ENCODE results near the gene C1orf116.
A peak's percentile ranks its signal among the peaks of the same experiment; 100 is the strongest.

Gene C1orf116

DNA sequence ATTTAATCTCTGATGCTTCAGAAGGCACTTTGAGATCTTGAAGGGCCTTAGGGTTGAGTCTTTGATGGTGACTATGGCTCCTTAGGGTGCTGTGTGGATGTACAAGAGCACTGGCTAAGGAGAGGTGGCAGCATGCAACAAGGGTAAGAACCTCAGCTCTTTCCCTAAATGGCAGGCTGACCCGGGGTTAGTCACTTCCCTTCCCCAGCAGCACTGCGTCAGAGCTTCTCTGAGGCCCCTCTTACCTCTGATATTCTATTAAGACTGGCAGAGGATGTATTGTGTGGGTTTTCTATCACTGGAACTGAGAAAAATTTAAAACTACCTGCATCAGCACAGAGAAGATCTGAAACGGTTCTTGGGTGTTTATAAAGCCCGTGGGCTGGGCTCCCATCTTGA lies 11.8 kb downstream of the C1orf116 start:
- no peak for DNase-seq (ENCODE audit: low read depth in 3 of 3, low spot score in 1 of 3)

DNA sequence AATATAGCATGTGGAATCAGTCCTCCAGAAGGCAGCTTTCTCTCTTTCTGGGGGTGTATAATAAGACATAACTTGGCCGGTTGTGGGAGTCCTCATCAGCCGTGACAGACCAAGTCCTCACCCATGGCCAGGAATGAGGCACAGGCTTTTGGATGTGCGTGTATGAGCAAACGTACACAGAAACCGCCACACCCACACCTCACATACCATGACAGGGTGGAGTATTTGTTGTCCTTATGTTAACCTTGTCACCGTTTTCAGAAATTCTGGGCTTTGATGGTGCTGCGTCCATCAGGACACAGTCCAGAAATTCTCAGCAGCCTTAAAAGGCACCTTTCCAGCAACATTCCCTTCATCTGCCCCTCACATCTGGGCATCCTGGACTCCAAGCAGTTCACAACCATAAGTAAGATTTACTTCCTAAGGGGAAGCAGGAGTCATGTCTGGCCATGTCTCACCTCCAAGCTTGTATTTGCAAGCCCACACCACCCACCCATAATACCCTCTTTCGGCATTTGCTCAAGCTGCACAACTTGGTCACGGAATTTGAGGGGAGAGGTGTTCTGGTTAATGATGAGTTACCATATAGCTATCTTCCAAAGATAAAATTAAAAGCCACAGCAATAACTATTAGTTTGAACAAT lies 12.4 kb downstream of the C1orf116 start:
- no peak for DNase-seq (ENCODE audit: low read depth in 3 of 3, low spot score in 1 of 3)

- no peak for DNase-seq (ENCODE audit: low read depth in 3 of 3, low spot score in 1 of 3)
Observed at GRCh38 chr1:207019661-207020060, 12.9 kb downstream of the C1orf116 start.

GRCh38 chr1:207019161-207019560 lies 13.4 kb downstream of the C1orf116 start:
- no peak for DNase-seq (ENCODE audit: low read depth in 3 of 3, low spot score in 1 of 3)

- no peak for DNase-seq (ENCODE audit: low read depth in 3 of 3, low spot score in 1 of 3)
Observed at GRCh38 chr1:207018707-207019106, 13.8 kb downstream of the C1orf116 start.

GRCh38 chr1:207017615-207018559 lies 14.7 kb downstream of the C1orf116 start:
- DNase-seq (ENCODE audit: low read depth in 3 of 3, low spot score in 1 of 3): no peak

GRCh38 chr1:207015791-207016190 lies 16.8 kb downstream of the C1orf116 start:
- no peak for DNase-seq (ENCODE audit: low read depth in 3 of 3, low spot score in 1 of 3)

DNA sequence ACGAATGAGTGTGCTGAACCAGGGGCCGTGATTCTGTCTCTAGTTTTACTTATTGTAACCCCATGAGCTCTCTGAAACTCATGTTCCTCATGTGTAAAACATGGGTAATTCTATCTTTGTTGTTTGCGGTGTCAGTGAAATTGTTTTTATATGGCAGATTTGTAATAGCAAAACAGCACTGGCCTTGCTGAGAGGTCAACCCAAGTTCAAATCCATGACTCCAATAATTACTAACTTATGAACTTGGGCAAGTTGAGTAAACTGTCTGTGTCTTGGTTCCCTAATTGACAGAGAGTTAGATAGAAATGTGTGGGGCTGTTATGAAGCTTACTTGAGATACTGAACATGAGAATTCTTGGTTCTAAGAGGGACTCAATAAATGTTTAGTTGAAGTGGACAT lies 17.8 kb downstream of the C1orf116 start:
- no peak for DNase-seq (ENCODE audit: low read depth in 3 of 3, low spot score in 1 of 3)

- DNase-seq (ENCODE audit: low read depth in 3 of 3, low spot score in 1 of 3): no peak
Observed at GRCh38 chr1:207013321-207014085, 19.1 kb downstream of the C1orf116 start.

GRCh38 chr1:207010726-207011125 lies 21.8 kb downstream of the C1orf116 start:
- no peak for DNase-seq (ENCODE audit: low read depth in 3 of 3, low spot score in 1 of 3)

- no peak for DNase-seq (ENCODE audit: low read depth in 3 of 3, low spot score in 1 of 3)
Observed at GRCh38 chr1:207009945-207010344, 22.6 kb downstream of the C1orf116 start.

DNA sequence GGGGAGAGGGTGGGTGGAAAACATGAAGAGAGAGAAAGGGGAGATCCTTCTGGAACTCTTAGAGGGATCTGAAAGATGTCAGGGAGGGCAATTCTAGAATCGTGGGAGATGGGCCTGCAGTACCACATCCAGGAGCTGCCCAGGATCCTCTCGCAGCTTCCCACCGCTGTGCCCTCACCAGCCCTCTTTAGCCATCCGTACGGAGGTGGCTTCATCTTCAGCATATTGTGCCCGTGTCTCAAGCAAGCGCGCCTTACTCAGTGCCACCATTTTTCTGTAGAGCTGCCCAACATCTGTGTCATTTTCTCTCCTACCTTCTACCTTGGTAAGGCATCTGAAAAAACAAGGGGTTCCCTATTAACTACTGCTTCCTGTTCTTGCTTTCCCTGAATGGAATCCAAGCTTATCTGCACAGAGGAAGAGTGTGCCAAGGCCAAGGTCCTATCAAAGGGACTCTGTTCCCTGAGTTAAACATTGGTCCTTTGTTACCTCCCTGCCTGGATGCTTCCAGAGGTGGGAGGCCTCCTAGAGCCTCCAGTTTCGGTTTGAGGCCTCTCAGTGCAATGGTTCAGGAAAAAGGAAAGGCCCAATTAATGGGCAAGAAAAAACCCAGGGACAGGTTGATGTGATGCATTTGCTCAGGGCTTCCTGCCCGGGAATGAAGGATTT lies 23.2 kb downstream of the C1orf116 start:
- no peak for DNase-seq (ENCODE audit: low read depth in 3 of 3, low spot score in 1 of 3)

DNA sequence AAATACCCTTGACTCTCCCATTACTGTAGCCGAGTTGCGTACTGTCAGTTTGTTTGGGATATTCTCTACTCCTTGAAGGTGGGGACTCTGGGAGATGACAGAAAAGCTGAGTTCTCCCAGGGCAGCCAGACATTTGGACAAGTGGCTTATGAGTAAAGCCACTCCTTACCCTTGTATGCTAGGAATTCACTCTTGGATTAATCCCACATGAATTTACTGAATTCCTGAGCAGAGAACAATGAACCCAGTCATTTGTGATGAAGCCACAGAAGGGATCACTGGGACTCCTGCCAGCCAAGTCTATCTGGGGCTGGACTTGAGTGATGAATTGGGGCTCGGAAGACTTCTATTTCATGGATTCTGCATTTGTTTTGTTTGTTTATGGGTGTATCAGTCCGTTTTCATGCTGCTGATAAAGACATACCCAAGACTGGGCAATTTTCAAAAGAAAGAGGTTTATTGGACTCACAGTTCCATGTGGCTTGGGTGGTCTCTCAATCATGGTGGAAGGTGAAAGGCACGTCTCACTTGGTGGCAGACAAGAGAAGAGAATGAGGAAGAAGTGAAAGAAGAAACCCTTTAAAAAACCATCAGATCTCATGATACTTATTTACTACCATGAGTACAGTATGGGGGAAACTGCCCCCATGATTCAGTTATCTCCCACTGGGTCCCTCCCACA lies 25.1 kb downstream of the C1orf116 start:
- DNase-seq (ENCODE audit: low read depth in 3 of 3, low spot score in 1 of 3): no peak

GRCh38 chr1:207006914-207007313 lies 25.6 kb downstream of the C1orf116 start:
- no peak for DNase-seq (ENCODE audit: low read depth in 3 of 3, low spot score in 1 of 3)

- no peak for DNase-seq (ENCODE audit: low read depth in 3 of 3, low spot score in 1 of 3)
Observed at GRCh38 chr1:207006083-207006482, 26.5 kb downstream of the C1orf116 start.

DNA sequence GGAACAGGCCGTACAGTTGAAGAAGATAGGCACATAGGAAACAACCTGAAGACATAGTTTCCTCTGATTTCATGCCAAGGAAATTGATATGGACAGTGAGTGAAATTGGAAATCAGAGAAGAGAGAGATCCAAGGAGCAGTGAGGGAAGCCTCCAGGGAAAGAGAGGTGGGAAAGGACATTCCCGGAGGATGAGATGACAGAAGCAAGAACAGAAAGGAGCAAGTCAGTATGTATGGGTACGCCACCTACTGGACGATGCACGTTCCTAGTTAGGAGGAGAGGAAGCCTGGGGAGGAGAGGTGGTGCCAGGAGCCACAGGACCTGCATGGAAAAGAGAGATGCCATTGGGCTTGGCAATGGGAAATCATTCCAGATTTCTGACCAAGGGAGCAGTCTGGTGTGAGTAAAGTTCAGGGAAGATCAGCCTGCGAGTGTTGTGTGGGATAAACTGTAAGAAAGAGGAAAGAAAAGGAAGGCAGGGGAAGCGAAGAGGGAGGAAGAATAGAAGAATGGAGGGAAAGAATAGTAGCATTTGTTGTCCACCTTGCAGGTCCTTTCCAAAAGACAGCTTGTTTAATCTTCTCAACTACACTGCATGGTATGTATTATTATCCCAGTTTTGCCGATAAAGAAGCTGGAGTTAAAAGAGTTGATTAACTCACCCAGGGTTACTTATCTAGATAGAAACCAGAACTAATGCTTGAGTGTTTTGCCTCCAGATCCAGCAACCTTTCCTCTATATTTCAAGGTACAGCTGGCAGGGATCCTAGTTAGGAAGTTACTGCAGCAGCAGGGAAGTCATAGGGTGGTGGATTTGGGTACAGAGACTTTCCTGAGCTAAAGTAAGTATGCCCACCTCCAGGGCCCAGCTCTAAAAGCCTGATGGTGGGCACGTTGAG lies 27.4 kb downstream of the C1orf116 start:
- DNase-seq (ENCODE audit: low read depth in 3 of 3, low spot score in 1 of 3): peak in 1 of 3 donors; percentile 3

- DNase-seq (ENCODE audit: low read depth in 3 of 3, low spot score in 1 of 3): no peak
Observed at GRCh38 chr1:207003210-207003609, 29.3 kb downstream of the C1orf116 start.

DNA sequence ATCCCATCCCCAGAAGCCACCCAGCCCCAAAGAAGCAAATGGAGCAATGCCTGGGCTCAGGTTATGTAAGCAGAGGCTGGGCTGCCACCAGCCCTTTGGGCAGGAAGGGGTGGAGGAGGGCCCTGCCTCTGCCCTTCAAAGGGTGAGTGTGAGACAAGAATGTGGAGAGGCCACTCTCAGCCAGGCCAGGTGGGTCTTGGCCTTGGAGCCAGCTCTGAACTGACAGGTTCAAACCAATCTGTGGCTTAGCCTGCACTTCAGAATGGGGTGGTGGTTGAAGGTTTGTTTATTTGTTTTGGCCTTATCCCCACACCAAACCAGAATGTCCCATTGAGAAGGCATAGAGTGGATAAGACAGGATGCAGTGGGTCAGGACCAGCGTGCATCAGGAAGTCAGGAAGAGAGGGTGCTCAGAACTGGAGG lies 29.8 kb downstream of the C1orf116 start:
- no peak for DNase-seq (ENCODE audit: low read depth in 3 of 3, low spot score in 1 of 3)

GRCh38 chr1:207001492-207002245 lies 30.9 kb downstream of the C1orf116 start:
- DNase-seq (ENCODE audit: low read depth in 3 of 3, low spot score in 1 of 3): no peak
